ENCODE results near the gene EPHA2. TPM values are rescaled to one million over a fixed set of nuclear protein-coding genes. Genes with fewer than 3 reads are reported as not detected.

EPHA2 gene
- total RNA-seq, 2 donors from 2014 or later: 20.3 to 32.9 TPM

DNA sequence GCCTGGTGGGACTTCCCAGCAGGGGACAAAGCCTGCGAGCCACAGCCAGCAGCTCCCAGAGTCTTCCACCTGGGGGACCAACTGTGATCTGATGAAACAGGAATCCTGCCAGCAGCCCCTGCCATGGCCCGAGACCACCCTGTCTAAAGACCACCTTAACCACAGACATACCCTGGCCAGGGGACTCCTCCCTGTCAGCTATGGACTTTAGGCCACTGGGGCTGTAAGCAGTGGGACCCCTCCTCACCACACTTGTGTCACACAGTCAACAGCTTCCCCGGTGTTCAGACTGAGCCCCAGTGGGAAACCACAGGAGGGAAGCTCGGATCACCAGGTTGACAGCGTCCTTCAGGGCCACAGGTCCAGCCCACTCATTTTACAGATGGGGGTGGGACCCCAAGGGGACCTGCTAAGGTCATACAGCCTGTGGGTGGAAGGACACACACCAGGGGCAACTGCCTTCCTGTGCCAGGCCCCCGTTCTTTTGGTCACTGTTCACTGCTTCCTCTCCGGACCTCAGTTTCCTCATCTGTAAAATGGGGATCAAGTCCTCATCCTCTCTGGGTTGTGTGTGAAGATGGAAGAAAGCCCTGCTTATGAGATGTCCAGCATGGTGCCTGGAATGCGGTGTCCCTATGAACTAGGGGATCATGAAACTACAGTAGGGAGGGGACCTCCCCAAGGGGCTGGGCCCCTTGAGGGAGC, 11.4 kb downstream of the EPHA2 start:
- peaks cover 6% of the 10 kb centered on the region for H3K36me3 ChIP-seq
- no peak for TF ChIP-seq CTCF (IDR thresholded peaks at IDR 0.05)
- ATAC-seq (ENCODE audit: insufficient number of reproducible peaks, low FRiP score, low read depth) (no peak), DNase-seq (ENCODE audit: low spot score) (no peak)
- H3K27me3 ChIP-seq (replicated peaks; ENCODE audit: insufficient read depth): no peaks in the 10 kb centered on the region
- H3K4me3 ChIP-seq: peak overlapping the region; percentile 70
- H3K9me3 ChIP-seq: no peaks in the 10 kb centered on the region
- H3K27ac ChIP-seq: peak overlapping the region; percentile 91 to 96
- peaks cover 28 to 74% of the 10 kb centered on the region in 2 donors for H3K4me1 ChIP-seq (ENCODE audit: control insufficient read depth in 1 of 2, low read depth in 2 of 2)

GRCh38 chr1:16143566-16144324, 12.1 kb downstream of the EPHA2 start:
- no peak overlapping the region for H3K4me3 ChIP-seq
- DNase-seq (ENCODE audit: low spot score): no peak
- H3K27me3 ChIP-seq (replicated peaks; ENCODE audit: insufficient read depth): no peaks in the 10 kb centered on the region
- H3K36me3 ChIP-seq: peaks cover 6% of the 10 kb centered on the region
- H3K27ac ChIP-seq: peak overlapping the region; percentile 91 to 96
- H3K9me3 ChIP-seq: no peaks in the 10 kb centered on the region
- no peak for TF ChIP-seq CTCF (IDR thresholded peaks at IDR 0.05)
- peaks cover 30 to 79% of the 10 kb centered on the region in 2 donors for H3K4me1 ChIP-seq (ENCODE audit: control insufficient read depth in 1 of 2, low read depth in 2 of 2)
- no peak for ATAC-seq (ENCODE audit: insufficient number of reproducible peaks, low FRiP score, low read depth)

- ATAC-seq (ENCODE audit: insufficient number of reproducible peaks, low FRiP score, low read depth): no peak
- peak overlapping the region; percentile 91 to 96 for H3K27ac ChIP-seq
These were observed 12.8 kb downstream of the EPHA2 start for GRCh38 chr1:16143005-16143565.

GRCh38 chr1:16142383-16142995, 13.4 kb downstream of the EPHA2 start:
- Histone ChIP-seq H3K27me3 (replicated peaks; ENCODE audit: insufficient read depth) (no peaks in the 10 kb centered on the region), H3K36me3 (peaks cover 6% of the 10 kb centered on the region), H3K9me3 (no peaks in the 10 kb centered on the region), H3K4me3 (no peak overlapping the region), H3K27ac (peak overlapping the region; percentile 68 to 79), H3K4me1 (ENCODE audit: control insufficient read depth in 1 of 2, low read depth in 2 of 2) (peaks cover 28 to 74% of the 10 kb centered on the region in 2 donors)
- DNase-seq (ENCODE audit: low spot score): no peak
- ATAC-seq (ENCODE audit: insufficient number of reproducible peaks, low FRiP score, low read depth): no peak
- no peak for TF ChIP-seq CTCF (IDR thresholded peaks at IDR 0.05)

More at GRCh38 chr1:16143005-16143565, 12.8 kb downstream of the EPHA2 start:
- no peak overlapping the region for H3K4me3 ChIP-seq
- peaks cover 30 to 79% of the 10 kb centered on the region in 2 donors for H3K4me1 ChIP-seq (ENCODE audit: control insufficient read depth in 1 of 2, low read depth in 2 of 2)
- peaks cover under 1% of the 10 kb centered on the region for H3K36me3 ChIP-seq
- no peak for TF ChIP-seq CTCF (IDR thresholded peaks at IDR 0.05)
- H3K9me3 ChIP-seq: no peaks in the 10 kb centered on the region
- H3K27me3 ChIP-seq (replicated peaks; ENCODE audit: insufficient read depth): no peaks in the 10 kb centered on the region
- no peak for DNase-seq (ENCODE audit: low spot score)
